Glutamatergic neuron (in vitro differentiated cells): ENCODE results near the gene STARD9. TPM values are rescaled to one million over a fixed set of nuclear protein-coding genes. Genes with fewer than 3 reads are reported as not detected.
A peak's percentile ranks its signal among the peaks of the same experiment; 100 is the strongest.

ENCODE experiments used
- DNase-seq: peaks from one replicate; pipeline ENCODE4 v3.0.0; 2022
- H3K27ac Mint-ChIP-seq: one replicate; pipeline ENCODE4 v1.8.0; 2020; ENCODE audit warnings: mild to moderate bottlenecking, mixed read lengths, inconsistent platforms; ENCODE audit not compliant: unreplicated experiment
- H3K27me3 Mint-ChIP-seq: one replicate; pipeline ENCODE4 v1.8.0; 2020; ENCODE audit warnings: mild to moderate bottlenecking, moderate library complexity, mixed read lengths, inconsistent platforms; ENCODE audit not compliant: unreplicated experiment
- H3K36me3 Mint-ChIP-seq: one replicate; pipeline ENCODE4 v1.8.0; 2020; ENCODE audit warnings: mild to moderate bottlenecking, mixed read lengths, inconsistent platforms; ENCODE audit not compliant: unreplicated experiment
- H3K4me1 Mint-ChIP-seq: one replicate; pipeline ENCODE4 v1.8.0; 2020; ENCODE audit warnings: mild to moderate bottlenecking, low read depth, mixed read lengths, inconsistent platforms; ENCODE audit not compliant: unreplicated experiment
- H3K4me3 Mint-ChIP-seq: one replicate; pipeline ENCODE4 v1.8.0; 2020; ENCODE audit warnings: mild to moderate bottlenecking, mixed read lengths, inconsistent platforms; ENCODE audit not compliant: unreplicated experiment
- H3K9me3 Mint-ChIP-seq: one replicate; pipeline ENCODE4 v1.8.0; 2020; ENCODE audit warnings: mild to moderate bottlenecking, moderate library complexity, mixed read lengths, inconsistent platforms; ENCODE audit not compliant: unreplicated experiment
- total RNA-seq: library from RNA; stranded (reverse); fragmentation: NEBNext Ultra II Directional; extraction: Animal tissue kit (Norgen Biotek cat#: 25700); gene quantifications from one replicate; pipeline ENCODE4 v1.2.1, GENCODE V29; 2021; ENCODE audit not compliant: unreplicated experiment
- TF ChIP-seq, protein P1 (sequence below): fragments of 200-600 bp; sonication (generic); IDR thresholded peaks from one replicate; pipeline ENCODE4 v1.5.0; 2021; ENCODE audit not compliant: partially characterized antibody, unreplicated experiment

STARD9 gene
- total RNA-seq, 1 donor from 2014 or later = 45.1 TPM

DNA sequence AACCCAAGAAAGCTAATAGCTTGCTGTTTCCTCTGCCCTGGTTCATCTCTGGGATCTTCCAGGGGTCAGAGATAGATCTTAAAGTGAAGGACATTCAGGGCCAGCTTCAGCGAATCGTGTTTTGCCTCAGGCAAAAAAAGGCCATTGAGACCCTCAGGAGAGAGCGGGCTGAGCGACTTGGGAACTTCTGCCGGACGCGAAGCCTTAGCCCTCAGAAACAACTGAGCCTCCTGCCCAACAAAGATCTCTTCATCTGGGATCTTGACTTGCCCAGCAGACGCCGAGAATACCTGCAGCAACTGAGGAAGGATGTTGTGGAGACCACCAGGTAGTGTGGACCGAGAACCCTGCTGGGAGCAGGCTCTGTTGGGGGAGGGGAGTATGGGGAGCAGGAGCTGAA is 119.0 kb downstream of the STARD9 start:
- DNase-seq = no peak
- H3K36me3 Mint-ChIP-seq = peaks cover 14% of the 10 kb centered on the region
- peaks cover 2% of the 10 kb centered on the region for H3K9me3 Mint-ChIP-seq
- H3K27me3 Mint-ChIP-seq = peaks cover 3% of the 10 kb centered on the region
- H3K27ac Mint-ChIP-seq = no peak overlapping the region
- no peaks in the 10 kb centered on the region for H3K4me1 Mint-ChIP-seq
- TF ChIP-seq, protein P1, sequence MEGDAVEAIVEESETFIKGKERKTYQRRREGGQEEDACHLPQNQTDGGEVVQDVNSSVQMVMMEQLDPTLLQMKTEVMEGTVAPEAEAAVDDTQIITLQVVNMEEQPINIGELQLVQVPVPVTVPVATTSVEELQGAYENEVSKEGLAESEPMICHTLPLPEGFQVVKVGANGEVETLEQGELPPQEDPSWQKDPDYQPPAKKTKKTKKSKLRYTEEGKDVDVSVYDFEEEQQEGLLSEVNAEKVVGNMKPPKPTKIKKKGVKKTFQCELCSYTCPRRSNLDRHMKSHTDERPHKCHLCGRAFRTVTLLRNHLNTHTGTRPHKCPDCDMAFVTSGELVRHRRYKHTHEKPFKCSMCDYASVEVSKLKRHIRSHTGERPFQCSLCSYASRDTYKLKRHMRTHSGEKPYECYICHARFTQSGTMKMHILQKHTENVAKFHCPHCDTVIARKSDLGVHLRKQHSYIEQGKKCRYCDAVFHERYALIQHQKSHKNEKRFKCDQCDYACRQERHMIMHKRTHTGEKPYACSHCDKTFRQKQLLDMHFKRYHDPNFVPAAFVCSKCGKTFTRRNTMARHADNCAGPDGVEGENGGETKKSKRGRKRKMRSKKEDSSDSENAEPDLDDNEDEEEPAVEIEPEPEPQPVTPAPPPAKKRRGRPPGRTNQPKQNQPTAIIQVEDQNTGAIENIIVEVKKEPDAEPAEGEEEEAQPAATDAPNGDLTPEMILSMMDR = no peak
- no peak overlapping the region for H3K4me3 Mint-ChIP-seq

DNA sequence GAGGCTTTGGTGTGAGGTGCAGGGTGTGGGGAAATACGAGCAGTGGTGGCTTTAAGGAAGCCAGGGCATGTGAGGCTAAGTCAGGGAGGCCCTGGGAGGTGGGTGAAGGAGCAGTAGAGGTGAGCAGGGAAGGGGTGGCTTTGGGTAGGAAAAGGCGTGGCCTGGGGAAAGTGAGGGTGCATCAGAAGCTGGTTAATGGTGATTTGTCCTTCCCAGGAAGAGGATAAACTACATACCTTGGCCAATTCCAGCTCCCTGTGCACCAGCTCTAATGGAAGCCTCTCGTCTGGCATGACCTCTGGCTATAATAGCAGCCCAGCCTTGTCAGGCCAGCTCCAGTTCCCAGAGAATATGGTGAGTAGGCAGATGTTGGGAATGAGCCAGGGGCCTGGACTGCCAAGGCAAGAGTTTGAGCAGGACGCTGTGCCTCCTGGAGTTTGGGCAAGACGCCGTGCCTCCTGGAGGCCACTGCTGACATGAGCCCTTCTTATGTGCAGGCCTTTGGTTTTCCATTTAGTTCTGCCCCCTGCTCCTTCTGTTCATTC is 120.2 kb downstream of the STARD9 start:
- DNase-seq = no peak
- H3K27ac Mint-ChIP-seq = no peak overlapping the region
- TF ChIP-seq, protein P1 = no peak
- H3K36me3 Mint-ChIP-seq = peaks cover 19% of the 10 kb centered on the region
- peaks cover 2% of the 10 kb centered on the region for H3K9me3 Mint-ChIP-seq
- no peaks in the 10 kb centered on the region for H3K4me1 Mint-ChIP-seq
- H3K4me3 Mint-ChIP-seq = no peak overlapping the region
- peaks cover 1% of the 10 kb centered on the region for H3K27me3 Mint-ChIP-seq

DNA sequence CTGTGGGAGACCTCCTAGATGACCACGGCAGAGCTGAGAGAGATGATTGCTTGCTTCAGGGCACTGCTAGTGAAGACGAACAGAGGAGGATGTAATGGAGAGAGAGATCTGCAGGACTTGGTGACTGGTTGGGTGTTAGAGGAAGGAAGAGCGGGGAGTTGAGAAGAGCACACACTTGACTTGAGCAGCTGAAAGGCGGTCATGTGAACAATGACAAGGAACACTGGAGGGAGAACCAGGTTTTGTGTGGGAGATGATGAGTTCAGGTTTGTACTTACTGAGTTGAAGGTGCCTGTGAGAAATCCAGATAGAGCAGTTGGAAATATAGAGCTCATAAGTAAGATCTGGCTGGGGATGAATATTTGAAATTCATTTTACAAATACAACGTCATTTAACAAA is 121.2 kb downstream of the STARD9 start:
- TF ChIP-seq, protein P1 = no peak

DNA sequence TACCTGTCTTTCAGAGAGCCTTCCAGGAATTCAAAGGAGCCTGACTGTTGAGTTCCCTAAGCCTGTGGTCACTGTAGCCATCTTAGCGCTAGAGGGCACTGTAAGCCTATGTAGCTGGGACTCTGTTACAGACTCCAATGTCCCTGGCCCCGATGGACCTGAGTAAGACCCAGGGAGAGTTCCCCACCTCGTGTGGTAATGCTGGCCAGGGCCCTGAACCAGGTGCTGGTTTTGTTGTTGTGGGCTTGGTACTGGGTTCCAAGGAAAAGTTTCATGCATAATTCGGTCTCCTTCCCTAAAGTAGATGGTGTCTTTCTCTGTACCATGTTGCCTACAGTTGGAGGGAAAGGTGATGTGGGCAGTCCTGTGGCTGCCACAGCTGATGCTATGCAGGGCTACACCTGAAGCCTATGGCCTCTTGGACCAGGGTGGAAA is 129.1 kb downstream of the STARD9 start:
- Mint-ChIP-seq H3K27me3 (no peaks in the 10 kb centered on the region), H3K4me3 (no peak overlapping the region), H3K9me3 (no peaks in the 10 kb centered on the region), H3K4me1 (no peaks in the 10 kb centered on the region), H3K36me3 (peaks cover 17% of the 10 kb centered on the region), H3K27ac (no peak overlapping the region)
- DNase-seq = peak; percentile 79
- TF ChIP-seq, protein P1 = peak; percentile 69

More for the DNA sequence above, 121.2 kb downstream of the STARD9 start:
- DNase-seq = no peak
- Mint-ChIP-seq H3K27ac (no peak overlapping the region), H3K27me3 (peaks cover 1% of the 10 kb centered on the region), H3K36me3 (peaks cover 19% of the 10 kb centered on the region), H3K9me3 (peaks cover 2% of the 10 kb centered on the region), H3K4me3 (no peak overlapping the region), H3K4me1 (no peaks in the 10 kb centered on the region)

DNA sequence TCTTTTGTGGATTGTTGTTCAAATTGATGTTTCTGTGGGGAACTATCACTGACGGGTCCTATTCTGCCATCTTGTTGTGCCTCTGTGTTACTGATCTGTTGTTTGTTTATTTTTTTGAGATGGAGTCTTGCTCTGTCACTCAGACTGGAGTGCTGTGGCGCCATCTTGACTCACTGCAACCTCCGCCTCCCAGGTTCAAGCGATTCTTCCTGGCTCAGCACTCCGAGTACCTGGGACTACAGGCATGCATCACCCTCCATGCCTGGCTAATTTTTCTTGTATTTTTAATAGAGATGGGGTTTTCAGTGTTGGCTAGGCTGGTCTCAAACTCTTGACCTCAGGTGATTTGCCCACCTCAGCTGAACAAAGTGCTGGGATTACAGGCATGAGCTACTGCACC is 129.9 kb downstream of the STARD9 start:
- no peak overlapping the region for H3K4me3 Mint-ChIP-seq
- no peak overlapping the region for H3K27ac Mint-ChIP-seq
- DNase-seq = no peak

More for the DNA sequence above, 129.9 kb downstream of the STARD9 start:
- Mint-ChIP-seq H3K9me3 (no peaks in the 10 kb centered on the region), H3K27me3 (no peaks in the 10 kb centered on the region), H3K4me1 (no peaks in the 10 kb centered on the region), H3K36me3 (peaks cover 11% of the 10 kb centered on the region)
- TF ChIP-seq, protein P1 = no peak
